Inferior parietal cortex (tissue), 1 donor: ENCODE results near the gene HLA-DOA.

ENCODE experiments used
- DNase-seq: peaks from one replicate; pipeline ENCODE4 v3.0.0-alpha.2; 2016; ENCODE audit errors: extremely low spot score

Gene HLA-DOA

GRCh38 chr6:33017018-33017417 lies 7.6 kb upstream of the HLA-DOA start:
- DNase-seq = no peak

- no peak for DNase-seq
Measured at GRCh38 chr6:33015798-33016197, 6.4 kb upstream of the HLA-DOA start.

DNA sequence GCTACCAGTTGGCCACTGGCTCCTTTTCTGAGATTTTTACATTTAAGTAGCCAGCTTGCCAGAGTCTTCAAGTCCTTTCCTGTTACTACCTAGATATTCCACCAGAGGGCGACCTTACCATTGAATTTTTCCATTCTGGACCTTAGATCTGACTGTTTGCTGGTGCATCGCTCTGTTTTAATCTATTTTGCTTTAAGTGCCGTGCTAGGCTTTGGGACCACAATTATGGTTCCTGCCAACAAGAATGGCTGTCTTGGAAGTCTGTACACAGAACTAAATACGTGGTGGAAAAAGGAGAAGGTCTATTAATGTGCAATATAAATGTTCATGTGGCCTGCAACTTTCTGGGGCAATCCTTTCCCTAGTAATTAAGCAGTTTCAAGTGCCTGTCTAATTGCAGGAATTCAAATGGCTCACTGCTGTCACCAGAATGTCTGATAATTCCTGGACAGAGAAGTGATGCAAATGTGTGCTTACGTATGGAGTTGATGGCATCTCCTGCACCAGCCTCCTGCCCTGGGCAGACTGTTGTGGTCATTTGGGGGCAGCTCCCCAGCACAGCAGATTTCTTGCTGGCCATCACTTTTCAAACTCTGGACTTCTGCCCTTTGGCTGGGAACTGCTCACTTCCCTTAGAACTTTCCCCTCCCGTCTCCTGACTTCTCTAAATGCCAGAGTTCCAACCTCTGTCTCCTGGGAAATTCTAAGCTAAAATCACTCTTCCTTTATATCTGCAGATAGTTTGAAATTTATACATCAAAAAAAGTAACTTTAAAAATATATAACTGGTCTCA lies 5.6 kb upstream of the HLA-DOA start:
- DNase-seq = peak; percentile 95

- DNase-seq = no peak
Measured at GRCh38 chr6:33013608-33014007, 4.2 kb upstream of the HLA-DOA start.

GRCh38 chr6:33010356-33010755 lies 965 bp upstream of the HLA-DOA start:
- DNase-seq = no peak

DNA sequence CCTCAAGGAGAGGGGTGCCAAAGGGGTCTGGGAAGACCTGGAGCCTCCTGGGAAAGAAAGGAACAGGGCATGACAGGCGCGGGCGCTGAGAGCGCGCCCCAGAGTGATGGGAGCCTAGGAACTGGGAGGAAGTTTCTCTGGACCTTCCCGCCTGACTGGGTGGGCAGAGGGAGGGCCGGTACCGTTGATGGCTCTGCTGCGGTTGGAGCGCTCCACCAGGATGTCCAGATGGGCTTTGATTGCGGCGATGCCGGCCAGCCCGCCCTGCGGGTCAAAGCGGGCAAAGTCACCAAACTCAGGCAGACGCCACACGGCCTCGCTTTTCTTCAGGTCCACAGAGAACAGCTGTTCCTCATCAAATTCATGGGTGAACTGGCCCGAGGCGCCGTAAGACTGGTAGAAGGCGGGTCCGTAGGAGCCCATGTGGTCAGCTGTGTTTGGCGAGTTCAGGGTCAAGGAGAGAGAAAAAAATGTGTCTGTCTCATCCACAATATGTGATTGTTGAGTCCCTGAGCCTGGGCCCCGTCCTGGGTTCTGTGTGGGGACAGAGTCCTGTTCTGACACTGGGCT lies 1.5 kb downstream of the HLA-DOA start:
- DNase-seq = no peak

GRCh38 chr6:33004940-33005339 lies 4.5 kb downstream of the HLA-DOA start:
- DNase-seq = no peak

GRCh38 chr6:33001685-33002084 lies 7.7 kb downstream of the HLA-DOA start:
- no peak for DNase-seq

DNA sequence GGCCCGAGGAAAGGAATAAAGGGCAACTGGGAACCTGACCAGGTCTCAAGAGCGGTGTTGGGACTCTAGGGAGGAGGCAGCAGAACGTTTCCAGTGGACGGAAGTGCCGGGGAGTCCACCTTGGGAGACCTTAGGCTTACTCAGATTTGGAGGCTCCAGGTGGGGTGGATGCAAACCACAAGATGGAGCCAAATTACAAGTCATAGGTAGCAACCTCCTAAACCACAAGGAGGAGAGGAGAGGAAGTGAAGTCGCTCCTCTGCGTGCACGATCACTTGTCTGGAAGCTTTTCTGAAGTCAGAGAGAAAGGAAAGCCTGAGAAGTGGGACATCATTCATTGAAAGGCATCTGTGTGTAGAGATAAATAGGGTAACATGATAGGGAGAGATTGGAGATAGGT lies 9.3 kb downstream of the HLA-DOA start:
- no peak for DNase-seq

GRCh38 chr6:32995448-32995847 lies 13.9 kb downstream of the HLA-DOA start:
- no peak for DNase-seq

GRCh38 chr6:32993363-32993973 lies 15.9 kb downstream of the HLA-DOA start:
- DNase-seq = no peak

GRCh38 chr6:32991972-32992371 lies 17.4 kb downstream of the HLA-DOA start:
- DNase-seq = no peak

DNA sequence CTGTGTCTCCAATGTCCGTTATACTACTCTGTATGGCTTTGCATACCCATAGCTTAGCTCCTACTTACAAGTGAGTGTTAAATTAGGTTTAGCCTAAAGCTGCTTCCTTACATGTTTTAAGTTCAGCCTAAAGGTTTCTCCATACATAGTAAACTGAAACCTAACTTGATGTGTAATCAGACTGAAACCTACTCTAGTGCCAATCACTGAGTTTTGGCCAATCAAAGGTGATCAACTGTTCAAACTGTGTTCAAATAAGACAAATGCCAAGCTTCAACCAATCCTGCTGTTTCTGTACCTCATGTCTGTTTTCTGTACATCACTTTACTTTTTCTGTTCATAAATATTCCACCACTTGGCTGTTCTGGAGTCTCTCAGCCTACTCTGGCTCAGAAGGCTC lies 20.0 kb downstream of the HLA-DOA start:
- DNase-seq = no peak

- peak; percentile 87 for DNase-seq
Measured at GRCh38 chr6:32984622-32985389, 24.6 kb downstream of the HLA-DOA start.

DNA sequence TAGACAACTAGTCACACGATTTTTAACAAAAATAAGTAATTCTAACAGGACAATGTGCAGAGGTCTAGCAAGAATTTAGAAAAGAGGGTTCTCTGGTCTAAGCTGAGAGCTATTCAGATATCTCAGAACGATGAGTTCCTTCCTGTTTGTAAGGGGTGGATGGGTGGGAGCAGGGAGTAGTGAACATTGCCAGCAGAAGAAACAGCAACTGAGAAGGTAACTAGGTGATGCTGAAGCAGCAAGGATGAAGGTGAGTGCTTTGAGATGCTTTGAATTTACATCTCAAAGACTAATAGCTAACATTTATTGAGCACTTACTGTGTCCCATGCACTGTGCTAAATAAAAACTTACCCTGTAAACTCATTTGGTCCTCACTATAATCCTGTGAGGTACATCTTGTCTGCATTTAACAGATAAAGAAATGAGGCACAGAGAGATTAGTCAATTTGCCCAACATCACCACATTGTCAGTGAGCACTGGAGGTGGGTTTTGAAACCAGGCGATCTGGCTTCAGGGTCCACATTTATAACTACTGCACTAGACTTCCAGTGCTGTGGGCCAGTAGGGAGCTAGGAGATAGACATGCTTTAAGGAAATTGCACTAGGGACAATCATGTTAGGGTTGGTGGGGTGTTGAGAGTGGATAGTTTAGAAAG lies 25.3 kb downstream of the HLA-DOA start:
- no peak for DNase-seq

GRCh38 chr6:32983493-32983848 lies 25.9 kb downstream of the HLA-DOA start:
- no peak for DNase-seq

DNA sequence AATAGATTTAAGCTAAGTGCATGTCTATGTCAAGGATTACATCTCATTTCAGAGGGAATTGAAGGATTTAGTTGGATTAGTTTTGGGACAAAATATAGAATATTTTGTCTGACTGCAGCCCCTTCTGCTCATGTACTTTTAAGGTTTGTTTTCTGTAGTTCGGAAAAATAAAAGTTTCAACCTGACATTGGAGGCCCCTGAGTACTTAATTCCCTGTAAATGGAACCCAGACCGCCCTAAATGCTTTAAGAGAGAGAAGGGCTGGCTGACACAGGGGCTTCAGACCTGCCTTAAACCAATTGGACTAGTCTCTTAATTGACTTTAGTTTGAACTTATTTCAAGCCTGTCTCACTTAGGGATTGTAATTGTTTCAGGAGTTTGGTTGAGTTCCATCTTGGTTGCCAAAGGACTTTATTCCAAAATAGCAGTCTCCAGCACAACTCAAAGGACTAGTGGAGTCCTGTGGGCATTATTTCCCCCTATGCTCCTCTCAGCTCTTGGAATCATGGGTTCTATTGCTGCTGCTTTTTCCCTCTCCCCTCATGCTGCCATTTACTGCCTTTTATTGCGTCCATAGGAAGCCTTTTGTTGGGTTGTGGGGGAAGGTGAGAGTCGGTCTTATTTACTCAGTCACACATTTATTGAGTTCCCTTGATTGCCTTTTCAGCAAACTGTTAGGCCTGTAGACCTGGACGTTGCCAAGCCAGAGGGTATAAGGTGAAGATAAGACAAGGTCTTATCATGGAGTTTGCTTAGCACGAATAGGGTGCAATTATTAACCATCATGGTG lies 26.5 kb downstream of the HLA-DOA start:
- no peak for DNase-seq

GRCh38 chr6:32982084-32982701 lies 27.2 kb downstream of the HLA-DOA start:
- no peak for DNase-seq

DNA sequence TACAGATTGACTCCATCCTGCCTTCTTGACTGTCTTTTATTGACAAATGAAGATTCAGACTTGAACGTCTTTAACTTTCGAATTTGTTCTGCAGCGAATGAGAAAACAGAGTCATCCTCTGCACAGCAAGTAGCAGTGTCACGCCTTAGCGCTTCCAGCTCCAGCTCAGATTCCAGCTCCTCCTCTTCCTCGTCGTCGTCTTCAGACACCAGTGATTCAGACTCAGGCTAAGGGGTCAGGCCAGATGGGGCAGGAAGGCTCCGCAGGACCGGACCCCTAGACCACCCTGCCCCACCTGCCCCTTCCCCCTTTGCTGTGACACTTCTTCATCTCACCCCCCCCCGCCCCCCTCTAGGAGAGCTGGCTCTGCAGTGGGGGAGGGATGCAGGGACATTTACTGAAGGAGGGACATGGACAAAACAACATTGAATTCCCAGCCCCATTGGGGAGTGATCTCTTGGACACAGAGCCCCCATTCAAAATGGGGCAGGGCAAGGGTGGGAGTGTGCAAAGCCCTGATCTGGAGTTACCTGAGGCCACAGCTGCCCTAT lies 28.8 kb downstream of the HLA-DOA start:
- no peak for DNase-seq

DNA sequence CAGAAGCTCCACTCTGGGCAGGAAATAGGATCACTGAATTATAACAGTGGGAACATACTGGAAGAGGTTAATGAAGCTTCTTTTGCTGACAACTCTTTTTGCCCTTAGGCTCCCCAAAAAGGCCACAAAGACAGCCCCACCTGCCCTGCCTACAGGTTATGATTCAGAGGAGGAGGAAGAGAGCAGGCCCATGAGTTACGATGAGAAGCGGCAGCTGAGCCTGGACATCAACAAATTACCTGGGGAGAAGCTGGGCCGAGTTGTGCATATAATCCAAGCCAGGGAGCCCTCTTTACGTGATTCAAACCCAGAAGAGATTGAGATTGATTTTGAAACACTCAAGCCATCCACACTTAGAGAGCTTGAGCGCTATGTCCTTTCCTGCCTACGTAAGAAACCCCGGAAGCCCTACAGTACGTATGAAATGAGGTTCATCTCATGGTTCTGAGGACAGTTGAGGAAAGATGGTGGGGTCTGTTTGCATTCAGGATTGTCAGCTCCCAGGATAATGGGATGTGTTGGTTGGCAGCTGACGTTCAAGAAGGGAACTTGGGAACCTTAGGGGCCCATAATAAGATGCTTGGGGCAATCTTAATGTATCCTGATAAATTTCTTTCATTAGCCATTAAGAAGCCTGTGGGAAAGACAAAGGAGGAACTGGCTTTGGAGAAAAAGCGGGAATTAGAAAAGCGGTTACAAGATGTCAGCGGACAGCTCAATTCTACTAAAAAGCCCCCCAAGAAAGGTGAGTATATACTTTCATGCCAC lies 29.5 kb downstream of the HLA-DOA start:
- no peak for DNase-seq
